HG03139 (cell line): ENCODE results near the gene EXD1.
"Not testable (repeated sequence)": the region's sequence is repeated elsewhere in the genome, so short reads cannot be mapped to it uniquely, and the experiment has no call there.

ENCODE experiments used
- ATAC-seq: cut with Tn5 transposase; IDR thresholded peaks from one replicate; pipeline ENCODE4 v1.9.1; 2021; ENCODE audit not compliant: unreplicated experiment

Gene EXD1

GRCh38 chr15:41150279-41150678 lies 80.3 kb downstream of the EXD1 start:
- no peak for ATAC-seq

- no peak for ATAC-seq
These were observed 82.5 kb downstream of the EXD1 start for GRCh38 chr15:41148065-41148464.

GRCh38 chr15:41139619-41140018 lies 90.9 kb downstream of the EXD1 start:
- no peak for ATAC-seq

GRCh38 chr15:41139112-41139511 lies 91.4 kb downstream of the EXD1 start:
- ATAC-seq: not testable (repeated sequence)

- ATAC-seq: not testable (repeated sequence)
These were observed 95.0 kb downstream of the EXD1 start for GRCh38 chr15:41135580-41135979.

GRCh38 chr15:41133454-41133853 lies 97.1 kb downstream of the EXD1 start:
- ATAC-seq: no peak
